Gastrocnemius medialis (tissue), 4 donors: ENCODE measurements around the gene MTARC2.

Source experiments
- CTCF ChIP-seq, 5 experiments: fragments of 450-650 bp in 3 of 5; fragments of 200-600 bp in 2 of 5; sonication (generic) in 2 of 5; IDR thresholded peaks in 4 of 5; conservative IDR thresholded peaks in 1 of 5; 1 replicate in 4 of 5; 2 replicates in 1 of 5; pipeline ENCODE4 v1.5.1; 2016 to 2019; ENCODE audit warnings: antibody characterized with exemption in 5 of 5, mild to moderate bottlenecking in 3 of 5, moderate library complexity in 3 of 5
- POLR2A ChIP-seq, 2 donors: fragments of 450-650 bp; IDR thresholded peaks; one replicate each; pipeline ENCODE4 v1.6.1; 2017; ENCODE audit warnings: antibody characterized with exemption in 2 of 2, mild to moderate bottlenecking in 2 of 2, moderate library complexity in 2 of 2

- TF ChIP-seq POLR2A (IDR thresholded peaks at IDR 0.05) (no peak), CTCF (IDR thresholded peaks at IDR 0.05 in 4 of 5, conservative IDR thresholded peaks at IDR 0.05 in 1 of 5) (no peak)
Observed at GRCh38 chr1:220767312-220768125, 19.4 kb downstream of the MTARC2 start.
